ENCODE measurements around the gene PTPRN2. TPM values are rescaled to one million over a fixed set of nuclear protein-coding genes. Genes with fewer than 3 reads are reported as not detected.

Gene PTPRN2
- total and polyA plus RNA-seq, 4 donors, result 18.1 to 69.9 (median 50.4) TPM

DNA sequence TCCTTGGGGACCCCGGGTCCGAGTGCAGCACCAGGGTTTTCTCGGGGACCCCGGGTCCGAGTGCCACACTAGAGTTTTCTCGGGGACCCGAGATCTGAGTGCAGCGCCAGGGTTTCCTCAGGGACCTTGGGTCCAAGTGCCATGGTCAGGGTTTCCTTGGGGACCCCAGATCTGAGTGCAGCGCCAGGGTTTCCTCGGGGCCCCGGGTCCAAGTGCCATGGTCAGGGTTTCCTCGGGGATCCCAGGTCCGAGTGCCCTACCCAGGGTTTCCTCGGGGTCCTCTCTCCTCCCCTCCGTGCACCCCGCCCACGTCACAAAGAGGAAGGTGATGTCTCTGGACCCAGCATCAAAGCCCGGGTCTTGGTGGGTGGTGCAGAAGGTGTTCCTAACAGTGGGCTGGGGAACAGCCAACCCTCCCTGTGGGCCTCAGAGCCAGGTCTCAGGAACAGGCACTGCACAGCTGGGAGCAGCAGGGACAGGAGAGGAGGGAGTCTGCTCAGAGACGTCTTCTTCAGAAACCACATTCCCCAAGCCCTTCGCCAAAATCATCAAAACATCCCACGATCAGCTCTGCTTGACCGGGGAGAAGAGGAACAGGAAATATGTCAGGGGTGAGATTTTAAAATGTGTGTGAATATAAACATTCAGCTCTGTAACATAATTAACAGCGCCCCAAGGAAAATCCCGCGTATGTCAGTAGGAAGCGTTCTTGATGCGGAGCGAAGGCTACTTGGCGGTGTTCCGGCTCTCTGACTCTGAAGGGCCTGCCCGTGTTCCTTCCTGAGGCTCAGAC lies 710.1 kb downstream of the PTPRN2 start:
- Histone ChIP-seq H3K4me1 (ENCODE audit: control insufficient read depth, insufficient read depth, low read length) (peaks cover 12% of the 10 kb centered on the region), H3K27me3 (ENCODE audit: control insufficient read depth, insufficient read depth, low read length) (no peaks in the 10 kb centered on the region), H3K36me3 (ENCODE audit: control insufficient read depth, insufficient read depth, low read length) (peaks cover 15% of the 10 kb centered on the region), H3K27ac (ENCODE audit: low read depth, low read length) (no peak overlapping the region), H3K9me3 (ENCODE audit: control insufficient read depth, insufficient read depth, low read length) (no peaks in the 10 kb centered on the region), H3K4me3 (ENCODE audit: low read depth, low read length) (no peak overlapping the region)
- peak in 1 of 6 donors; percentile 25 for DNase-seq (ENCODE audit: low read depth in 4 of 6, low spot score in 6 of 6)
- 94% methylated on average over 22 of the region's 31 CpGs for WGBS (ENCODE audit: insufficient coverage)

- 79% methylated on average over 36 of the region's 36 CpGs for WGBS (ENCODE audit: insufficient coverage)
- no peak for DNase-seq (ENCODE audit: low read depth in 4 of 6, low spot score in 6 of 6)
- peaks cover 12% of the 10 kb centered on the region for H3K4me1 ChIP-seq (ENCODE audit: control insufficient read depth, insufficient read depth, low read length)
- H3K4me3 ChIP-seq (ENCODE audit: low read depth, low read length), result no peak overlapping the region
- H3K27ac ChIP-seq (ENCODE audit: low read depth, low read length), result no peak overlapping the region
- H3K9me3 ChIP-seq (ENCODE audit: control insufficient read depth, insufficient read depth, low read length), result no peaks in the 10 kb centered on the region
- H3K27me3 ChIP-seq (ENCODE audit: control insufficient read depth, insufficient read depth, low read length), result no peaks in the 10 kb centered on the region
- H3K36me3 ChIP-seq (ENCODE audit: control insufficient read depth, insufficient read depth, low read length), result peaks cover 15% of the 10 kb centered on the region
Observed at GRCh38 chr7:157876469-157877285, 710.9 kb downstream of the PTPRN2 start.

DNA sequence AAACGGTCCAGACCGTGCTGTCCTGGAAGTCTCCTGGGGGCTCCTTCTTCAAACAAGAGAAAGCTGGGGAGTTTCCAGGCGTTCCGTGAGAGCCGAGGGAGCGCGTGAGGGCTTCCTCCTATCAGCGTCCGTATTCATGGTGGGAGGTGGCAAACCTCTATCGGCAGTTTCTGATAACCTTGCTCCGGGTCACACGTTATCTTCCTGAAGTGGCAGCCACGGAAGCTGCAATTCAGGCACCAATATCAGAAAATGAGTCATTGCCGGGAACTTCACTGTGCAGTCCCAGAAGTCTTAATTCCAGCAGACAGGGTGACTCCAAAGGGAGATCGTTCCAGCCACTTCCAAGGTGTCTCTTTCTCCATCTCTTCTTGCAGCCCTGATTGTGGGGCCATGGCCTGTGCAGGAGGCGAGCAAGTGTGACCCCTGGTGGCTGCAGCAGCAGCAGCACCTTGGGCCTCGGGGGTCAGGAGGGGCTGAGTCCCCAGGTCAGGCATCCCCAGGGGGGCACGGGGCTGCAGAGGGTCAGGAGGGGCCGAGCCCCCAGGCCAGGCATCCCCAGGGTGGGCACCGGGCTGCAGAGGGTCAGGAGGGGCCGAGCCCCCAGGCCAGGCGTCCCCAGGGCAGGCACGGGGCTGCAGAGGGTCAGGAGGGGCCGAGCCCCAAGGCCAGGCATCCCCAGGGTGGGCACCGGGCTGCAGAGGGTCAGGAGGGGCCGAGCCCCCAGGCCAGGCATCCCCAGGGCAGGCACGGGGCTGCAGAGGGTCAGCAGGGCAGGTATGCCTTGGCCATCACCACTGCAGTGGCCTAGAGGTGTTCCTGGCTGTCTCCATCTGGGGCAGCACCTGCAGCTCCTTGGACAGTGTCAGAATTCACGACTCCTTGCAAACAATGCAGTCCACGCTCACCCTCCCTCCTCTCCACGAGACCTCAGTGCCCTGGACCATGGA lies 712.1 kb downstream of the PTPRN2 start:
- Histone ChIP-seq H3K4me3 (ENCODE audit: low read depth, low read length) (no peak overlapping the region), H3K9me3 (ENCODE audit: control insufficient read depth, insufficient read depth, low read length) (no peaks in the 10 kb centered on the region), H3K27me3 (ENCODE audit: control insufficient read depth, insufficient read depth, low read length) (no peaks in the 10 kb centered on the region), H3K36me3 (ENCODE audit: control insufficient read depth, insufficient read depth, low read length) (peaks cover 15% of the 10 kb centered on the region), H3K4me1 (ENCODE audit: control insufficient read depth, insufficient read depth, low read length) (peaks cover 12% of the 10 kb centered on the region), H3K27ac (ENCODE audit: low read depth, low read length) (no peak overlapping the region)
- WGBS (ENCODE audit: insufficient coverage), result 41% methylated on average over 30 of the region's 30 CpGs
- DNase-seq (ENCODE audit: low read depth in 4 of 6, low spot score in 6 of 6), result peak in 2 of 6 donors; percentile 54 to 71

DNA sequence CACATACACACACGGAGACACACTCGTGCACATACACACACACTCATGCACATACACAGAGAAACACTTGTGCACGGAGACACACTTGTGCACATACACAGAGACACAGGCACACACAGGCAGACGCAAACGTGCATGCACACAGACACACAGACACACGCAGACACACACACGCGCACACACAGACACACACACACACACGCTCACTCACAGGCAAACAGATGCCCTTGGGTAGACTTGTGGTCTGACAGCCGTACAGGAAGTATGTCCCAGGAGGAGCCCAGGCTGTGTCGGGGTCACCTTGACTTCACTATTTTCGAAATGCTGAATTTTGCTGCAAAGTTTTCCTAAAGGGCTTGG lies 712.8 kb downstream of the PTPRN2 start:
- DNase-seq (ENCODE audit: low read depth in 4 of 6, low spot score in 6 of 6), result no peak
- Histone ChIP-seq H3K27ac (ENCODE audit: low read depth, low read length) (no peak overlapping the region), H3K4me3 (ENCODE audit: low read depth, low read length) (no peak overlapping the region), H3K9me3 (ENCODE audit: control insufficient read depth, insufficient read depth, low read length) (no peaks in the 10 kb centered on the region), H3K36me3 (ENCODE audit: control insufficient read depth, insufficient read depth, low read length) (peaks cover 15% of the 10 kb centered on the region), H3K27me3 (ENCODE audit: control insufficient read depth, insufficient read depth, low read length) (no peaks in the 10 kb centered on the region), H3K4me1 (ENCODE audit: control insufficient read depth, insufficient read depth, low read length) (peaks cover 12% of the 10 kb centered on the region)
- 77% methylated on average over 11 of the region's 12 CpGs for WGBS (ENCODE audit: insufficient coverage)

DNA sequence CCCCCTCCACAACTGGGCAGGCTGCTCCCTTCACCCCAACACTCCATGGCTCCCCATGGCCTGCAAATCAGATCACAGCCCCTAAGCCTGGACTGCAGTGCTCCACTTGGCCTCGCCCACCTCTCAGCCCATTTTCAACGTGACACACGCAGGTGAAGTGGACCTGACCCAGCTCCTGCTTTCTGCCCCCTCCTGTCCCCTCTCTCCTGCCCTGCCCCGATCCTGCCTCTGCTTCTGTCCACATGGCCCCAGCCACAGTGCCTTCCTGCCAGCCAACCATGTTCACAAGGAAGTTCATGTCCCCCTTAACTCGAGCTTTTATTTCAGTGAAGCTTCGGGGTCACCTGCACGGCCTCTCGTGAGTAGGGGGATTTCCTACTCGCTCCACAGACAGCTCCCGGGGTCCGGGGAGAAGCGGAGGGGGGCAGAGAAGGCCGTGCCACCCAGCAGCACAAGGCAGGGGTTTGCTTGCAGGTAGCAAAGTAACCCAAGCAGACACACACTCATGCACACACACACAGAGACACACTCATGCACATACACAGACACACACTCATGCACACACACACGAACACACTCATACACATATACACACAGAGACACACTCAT lies 713.3 kb downstream of the PTPRN2 start:
- 92% methylated on average over 14 of the region's 14 CpGs for WGBS (ENCODE audit: insufficient coverage)
- H3K27me3 ChIP-seq (ENCODE audit: control insufficient read depth, insufficient read depth, low read length), result no peaks in the 10 kb centered on the region
- H3K4me3 ChIP-seq (ENCODE audit: low read depth, low read length), result no peak overlapping the region
- H3K9me3 ChIP-seq (ENCODE audit: control insufficient read depth, insufficient read depth, low read length), result no peaks in the 10 kb centered on the region
- DNase-seq (ENCODE audit: low read depth in 4 of 6, low spot score in 6 of 6), result no peak
- H3K36me3 ChIP-seq (ENCODE audit: control insufficient read depth, insufficient read depth, low read length), result peaks cover 15% of the 10 kb centered on the region
- no peak overlapping the region for H3K27ac ChIP-seq (ENCODE audit: low read depth, low read length)
- peaks cover 12% of the 10 kb centered on the region for H3K4me1 ChIP-seq (ENCODE audit: control insufficient read depth, insufficient read depth, low read length)

- peaks cover 15% of the 10 kb centered on the region for H3K36me3 ChIP-seq (ENCODE audit: control insufficient read depth, insufficient read depth, low read length)
- 82% methylated on average over 17 of the region's 17 CpGs for WGBS (ENCODE audit: insufficient coverage)
- H3K9me3 ChIP-seq (ENCODE audit: control insufficient read depth, insufficient read depth, low read length), result no peaks in the 10 kb centered on the region
- no peaks in the 10 kb centered on the region for H3K27me3 ChIP-seq (ENCODE audit: control insufficient read depth, insufficient read depth, low read length)
- no peak overlapping the region for H3K4me3 ChIP-seq (ENCODE audit: low read depth, low read length)
- no peak for DNase-seq (ENCODE audit: low read depth in 4 of 6, low spot score in 6 of 6)
- H3K27ac ChIP-seq (ENCODE audit: low read depth, low read length), result no peak overlapping the region
- peaks cover 12% of the 10 kb centered on the region for H3K4me1 ChIP-seq (ENCODE audit: control insufficient read depth, insufficient read depth, low read length)
Observed at GRCh38 chr7:157873664-157874063, 714.0 kb downstream of the PTPRN2 start.

DNA sequence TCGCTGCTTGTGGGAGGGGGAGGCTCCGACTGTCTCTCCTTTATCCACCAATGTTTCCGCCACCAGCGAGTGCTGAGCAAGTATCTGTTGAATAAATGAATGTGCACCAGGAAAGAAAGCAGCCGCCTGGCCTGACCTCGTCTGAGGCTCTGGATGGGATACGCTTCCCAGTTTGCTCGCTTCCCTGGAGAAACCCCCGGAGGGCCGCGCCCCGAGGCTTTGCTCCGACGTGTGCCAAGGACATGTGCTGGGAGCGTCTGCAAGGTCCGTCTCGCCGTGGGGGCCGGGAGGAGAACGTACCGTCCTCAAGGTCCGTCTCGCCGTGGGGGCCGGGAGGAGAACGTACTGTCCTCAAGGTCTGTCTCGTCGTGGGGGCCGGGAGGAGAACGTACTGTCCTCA lies 714.4 kb downstream of the PTPRN2 start:
- Histone ChIP-seq H3K36me3 (ENCODE audit: control insufficient read depth, insufficient read depth, low read length) (peaks cover 15% of the 10 kb centered on the region), H3K4me3 (ENCODE audit: low read depth, low read length) (no peak overlapping the region), H3K4me1 (ENCODE audit: control insufficient read depth, insufficient read depth, low read length) (peaks cover 12% of the 10 kb centered on the region), H3K27ac (ENCODE audit: low read depth, low read length) (no peak overlapping the region), H3K27me3 (ENCODE audit: control insufficient read depth, insufficient read depth, low read length) (no peaks in the 10 kb centered on the region), H3K9me3 (ENCODE audit: control insufficient read depth, insufficient read depth, low read length) (no peaks in the 10 kb centered on the region)
- DNase-seq (ENCODE audit: low read depth in 4 of 6, low spot score in 6 of 6), result no peak
- 89% methylated on average over 8 of the region's 30 CpGs for WGBS (ENCODE audit: insufficient coverage)

GRCh38 chr7:157872447-157872846 lies 715.2 kb downstream of the PTPRN2 start:
- no peak overlapping the region for H3K4me3 ChIP-seq (ENCODE audit: low read depth, low read length)
- H3K9me3 ChIP-seq (ENCODE audit: control insufficient read depth, insufficient read depth, low read length), result no peaks in the 10 kb centered on the region
- peaks cover 15% of the 10 kb centered on the region for H3K36me3 ChIP-seq (ENCODE audit: control insufficient read depth, insufficient read depth, low read length)
- peaks cover 12% of the 10 kb centered on the region for H3K4me1 ChIP-seq (ENCODE audit: control insufficient read depth, insufficient read depth, low read length)
- H3K27me3 ChIP-seq (ENCODE audit: control insufficient read depth, insufficient read depth, low read length), result no peaks in the 10 kb centered on the region
- H3K27ac ChIP-seq (ENCODE audit: low read depth, low read length), result no peak overlapping the region
- 97% methylated on average over 12 of the region's 12 CpGs for WGBS (ENCODE audit: insufficient coverage)
- no peak for DNase-seq (ENCODE audit: low read depth in 4 of 6, low spot score in 6 of 6)

DNA sequence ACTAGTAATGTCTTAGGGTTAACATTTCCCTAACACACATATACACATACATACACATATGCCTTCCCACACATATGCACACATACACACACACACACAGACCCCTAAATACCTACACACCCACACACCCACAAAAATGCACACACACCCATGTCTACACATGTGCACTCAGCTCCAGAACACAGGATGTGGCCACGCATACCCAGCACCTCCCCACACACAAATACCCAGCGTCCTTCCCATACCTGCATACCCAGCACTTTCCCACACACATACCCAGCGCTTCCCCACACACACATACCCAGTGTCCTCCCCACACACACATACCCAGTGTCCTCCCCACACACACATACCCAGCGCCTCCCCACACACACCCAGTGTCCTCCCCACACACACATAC lies 715.9 kb downstream of the PTPRN2 start:
- no peak for DNase-seq (ENCODE audit: low read depth in 4 of 6, low spot score in 6 of 6)
- Histone ChIP-seq H3K9me3 (ENCODE audit: control insufficient read depth, insufficient read depth, low read length) (no peaks in the 10 kb centered on the region), H3K27ac (ENCODE audit: low read depth, low read length) (no peak overlapping the region), H3K4me3 (ENCODE audit: low read depth, low read length) (no peak overlapping the region), H3K36me3 (ENCODE audit: control insufficient read depth, insufficient read depth, low read length) (peaks cover 15% of the 10 kb centered on the region), H3K27me3 (ENCODE audit: control insufficient read depth, insufficient read depth, low read length) (no peaks in the 10 kb centered on the region), H3K4me1 (ENCODE audit: control insufficient read depth, insufficient read depth, low read length) (peaks cover 12% of the 10 kb centered on the region)
- 94% methylated on average over 4 of the region's 4 CpGs for WGBS (ENCODE audit: insufficient coverage)
